GM23248 (cell line): Measurements from ENCODE around the gene GALM. TPM values are rescaled to one million over a fixed set of nuclear protein-coding genes. Genes with fewer than 3 reads are reported as not detected.
A peak's percentile ranks its signal among the peaks of the same experiment; 100 is the strongest.

ENCODE experiments used
- DNase-seq: peaks from one replicate; pipeline ENCODE4 v3.0.0-alpha.2; 2015
- H2AFZ ChIP-seq: fragments of 200-600 bp; sonication (generic); 2 replicates; pipeline ENCODE4 v1.6.1; 2016; ENCODE audit warnings: antibody characterized with exemption
- H3F3A ChIP-seq: fragments of 200-600 bp; sonication (generic); 2 replicates; pipeline ENCODE4 v1.6.1; 2016; ENCODE audit warnings: mild to moderate bottlenecking, antibody characterized with exemption, mixed run types; ENCODE audit not compliant: insufficient read depth
- H3K27ac ChIP-seq: fragments of 200-600 bp; sonication (generic); 2 replicates; pipeline ENCODE4 v1.5.1; 2016; ENCODE audit warnings: mild to moderate bottlenecking
- H3K27me3 ChIP-seq: fragments of 200-600 bp; sonication (generic); replicated peaks from 2 replicates; pipeline ENCODE4 v1.6.1; 2016; ENCODE audit warnings: mild to moderate bottlenecking; ENCODE audit not compliant: insufficient read depth
- H3K36me3 ChIP-seq: fragments of 200-600 bp; sonication (generic); 2 replicates; pipeline ENCODE4 v1.6.1; 2016; ENCODE audit warnings: low read depth, mild to moderate bottlenecking
- H3K4me1 ChIP-seq: fragments of 200-600 bp; sonication (generic); 2 replicates; pipeline ENCODE4 v1.6.1; 2016; ENCODE audit warnings: mild to moderate bottlenecking; ENCODE audit not compliant: insufficient read depth
- H3K4me2 ChIP-seq: fragments of 200-600 bp; sonication (generic); one replicate; pipeline ENCODE4 v1.6.1; 2016; ENCODE audit warnings: mild to moderate bottlenecking; ENCODE audit not compliant: unreplicated experiment
- H3K4me3 ChIP-seq: fragments of 200-600 bp; sonication (generic); 2 replicates; pipeline ENCODE4 v1.5.1; 2016; ENCODE audit warnings: mild to moderate bottlenecking
- H3K79me2 ChIP-seq: fragments of 200-600 bp; sonication (generic); 2 replicates; pipeline ENCODE4 v1.6.1; 2016; ENCODE audit warnings: mild to moderate bottlenecking; ENCODE audit not compliant: insufficient read depth
- H3K9ac ChIP-seq: fragments of 200-600 bp; sonication (generic); 2 replicates; pipeline ENCODE4 v1.6.1; 2016; ENCODE audit warnings: mild to moderate bottlenecking
- H3K9me2 ChIP-seq: fragments of 200-600 bp; sonication (generic); 2 replicates; pipeline ENCODE4 v1.6.1; 2016; ENCODE audit warnings: mixed run types, mild to moderate bottlenecking, moderate library complexity; ENCODE audit not compliant: insufficient read depth
- H3K9me3 ChIP-seq: fragments of 200-600 bp; sonication (generic); one replicate; pipeline ENCODE4 v1.6.1; 2017; ENCODE audit warnings: low read depth
- H4K20me1 ChIP-seq: fragments of 200-600 bp; sonication (generic); 2 replicates; pipeline ENCODE4 v1.6.0; 2016; ENCODE audit not compliant: insufficient read depth
- EZH2 ChIP-seq: fragments of 200-600 bp; sonication (generic); IDR thresholded peaks from 2 replicates; pipeline ENCODE4 v1.6.1; 2018; ENCODE audit warnings: antibody characterized with exemption, mild to moderate bottlenecking; ENCODE audit not compliant: insufficient read depth, poor library complexity, severe bottlenecking
- EZH2phosphoT487 ChIP-seq: fragments of 200-600 bp; sonication (generic); IDR thresholded peaks from 2 replicates; pipeline ENCODE4 v1.6.1; 2018; ENCODE audit warnings: antibody characterized with exemption, moderate library complexity, mild to moderate bottlenecking, low read depth; ENCODE audit not compliant: insufficient read depth
- WGBS, 2 experiments: methylation state at CpG; one replicate each; pipeline ENCODE4 v1.1.6; 2015 to 2017; ENCODE audit warnings: low lambda C conversion rate in 2 of 2, low coverage in 1 of 2; ENCODE audit errors: missing lambda C conversion rate in 2 of 2; 5-methylcytosine and 5-hydroxymethylcytosine counted together
- in situ Hi-C: fragments of 300-500 bp; cut with MboI; formaldehyde crosslinking; loops from 2 replicates; pipeline ENCODE4 v1.15.0; 2020
- polyA plus RNA-seq: library from polyadenylated mRNA; unstranded; fragments of >200 nt; fragmentation: Nextera tagmentation; extraction: Ambion mirVana; gene quantifications from 2 replicates; pipeline ENCODE4 v1.2.1, GENCODE V29; 2016
- total RNA-seq: library from RNA; depleted of rRNA; stranded (reverse); fragments of >200 nt; shearing (Covaris generic); gene quantifications from 2 replicates; pipeline ENCODE4 v1.2.3, GENCODE V29; 2014

GALM gene
- total and polyA plus RNA-seq, 2 experiments from 2014 or later = 7.6 to 10.8 TPM

- in situ Hi-C loops = no loop called here
- Histone ChIP-seq H3K36me3 (no peaks in the 10 kb centered on the region), H3F3A (peaks cover 8% of the 10 kb centered on the region; the same call in 1 of the 2 replicates), H2AFZ (no peak overlapping the region), H3K4me1 (peaks cover 10% of the 10 kb centered on the region; the same call in 1 of the 2 replicates), H3K27ac (no peak overlapping the region), H3K79me2 (no peaks in the 10 kb centered on the region), H3K27me3 (no peaks in the 10 kb centered on the region), H3K9ac (no peak overlapping the region), H3K4me2 (no peak overlapping the region), H3K9me2 (no peaks in the 10 kb centered on the region), H4K20me1 (no peaks in the 10 kb centered on the region), H3K4me3 (no peak overlapping the region), H3K9me3 (no peaks in the 10 kb centered on the region)
- 68 to 70% methylated on average over 3 of the region's 3 CpGs for WGBS, 2 experiments
- TF ChIP-seq EZH2 (no peak), EZH2phosphoT487 (no peak)
- DNase-seq = peak; percentile 19
These were observed 4.6 kb upstream of the GALM start for GRCh38 chr2:38661306-38661705.

DNA sequence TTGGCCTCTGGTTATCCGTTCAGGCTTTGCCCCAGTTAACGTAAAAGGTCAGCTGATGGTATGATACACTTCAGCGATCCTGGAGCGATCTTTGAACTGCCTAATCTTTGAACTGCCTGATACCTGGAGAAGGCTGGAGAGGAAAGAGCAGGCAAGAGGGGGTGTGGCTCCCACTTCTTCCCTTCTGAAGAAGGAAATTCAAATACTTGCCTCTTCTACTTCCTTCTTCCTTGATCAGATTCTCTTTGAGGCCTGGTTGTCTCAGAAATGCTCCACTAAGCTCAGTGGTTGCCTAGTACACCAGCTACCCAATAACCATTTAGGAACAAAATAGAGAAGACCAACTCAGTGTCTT, 619 bp downstream of the GALM start:
- Histone ChIP-seq H3K9me2 (no peaks in the 10 kb centered on the region), H3K36me3 (no peaks in the 10 kb centered on the region), H2AFZ (peak overlapping the region; percentile 94), H4K20me1 (no peaks in the 10 kb centered on the region), H3K4me3 (peak overlapping the region; percentile 77), H3K27me3 (no peaks in the 10 kb centered on the region), H3F3A (peaks cover 15% of the 10 kb centered on the region; the same call in 1 of the 2 replicates), H3K27ac (peak overlapping the region; percentile 67), H3K9me3 (no peaks in the 10 kb centered on the region), H3K4me1 (peaks cover 24% of the 10 kb centered on the region), H3K9ac (peak overlapping the region; percentile 57), H3K4me2 (peak overlapping the region; percentile 68), H3K79me2 (no peaks in the 10 kb centered on the region)
- DNase-seq = peak; percentile 39
- 22 to 25% methylated on average over 4 of the region's 4 CpGs for WGBS, 2 experiments
- no peak for TF ChIP-seq EZH2
- TF ChIP-seq EZH2phosphoT487 = no peak
- in situ Hi-C loops = no loop called here

DNA sequence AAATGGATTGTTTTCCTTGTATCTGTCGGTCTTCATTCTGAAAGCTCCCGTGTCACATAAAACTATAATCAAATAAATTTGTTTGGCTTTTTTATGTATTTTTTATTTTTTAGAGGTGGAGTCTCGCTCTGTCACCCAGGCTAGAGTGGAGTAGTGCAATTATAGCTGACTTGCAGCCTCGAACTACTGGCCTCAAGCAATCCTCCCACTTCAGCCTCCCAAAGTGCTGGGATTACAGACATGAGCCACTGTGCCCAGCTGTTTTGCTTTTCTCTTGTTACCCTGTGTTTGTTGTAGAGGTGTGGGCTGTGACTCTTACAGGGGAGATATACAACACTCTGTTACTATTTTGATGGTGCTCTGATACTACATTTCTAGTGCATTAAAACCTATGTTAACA, 2.2 kb downstream of the GALM start:
- peak overlapping the region; percentile 68 for H3K4me2 ChIP-seq
- no peaks in the 10 kb centered on the region for H3K9me2 ChIP-seq
- no peak overlapping the region for H3K27ac ChIP-seq
- no peaks in the 10 kb centered on the region for H3K79me2 ChIP-seq
- H3K4me3 ChIP-seq = no peak overlapping the region
- TF ChIP-seq EZH2phosphoT487 (no peak), EZH2 (no peak)
- no peak overlapping the region for H3K9ac ChIP-seq
- H4K20me1 ChIP-seq = no peaks in the 10 kb centered on the region
- H3F3A ChIP-seq = peaks cover 15% of the 10 kb centered on the region; the same call in 1 of the 2 replicates
- H2AFZ ChIP-seq = no peak overlapping the region
- no peaks in the 10 kb centered on the region for H3K36me3 ChIP-seq
- H3K9me3 ChIP-seq = no peaks in the 10 kb centered on the region
- H3K4me1 ChIP-seq = peaks cover 24% of the 10 kb centered on the region
- no peak for DNase-seq
- in situ Hi-C loops = no loop called here
- WGBS, 2 experiments = 90 to 95% methylated on average over 4 of the region's 4 CpGs
- no peaks in the 10 kb centered on the region for H3K27me3 ChIP-seq

DNA sequence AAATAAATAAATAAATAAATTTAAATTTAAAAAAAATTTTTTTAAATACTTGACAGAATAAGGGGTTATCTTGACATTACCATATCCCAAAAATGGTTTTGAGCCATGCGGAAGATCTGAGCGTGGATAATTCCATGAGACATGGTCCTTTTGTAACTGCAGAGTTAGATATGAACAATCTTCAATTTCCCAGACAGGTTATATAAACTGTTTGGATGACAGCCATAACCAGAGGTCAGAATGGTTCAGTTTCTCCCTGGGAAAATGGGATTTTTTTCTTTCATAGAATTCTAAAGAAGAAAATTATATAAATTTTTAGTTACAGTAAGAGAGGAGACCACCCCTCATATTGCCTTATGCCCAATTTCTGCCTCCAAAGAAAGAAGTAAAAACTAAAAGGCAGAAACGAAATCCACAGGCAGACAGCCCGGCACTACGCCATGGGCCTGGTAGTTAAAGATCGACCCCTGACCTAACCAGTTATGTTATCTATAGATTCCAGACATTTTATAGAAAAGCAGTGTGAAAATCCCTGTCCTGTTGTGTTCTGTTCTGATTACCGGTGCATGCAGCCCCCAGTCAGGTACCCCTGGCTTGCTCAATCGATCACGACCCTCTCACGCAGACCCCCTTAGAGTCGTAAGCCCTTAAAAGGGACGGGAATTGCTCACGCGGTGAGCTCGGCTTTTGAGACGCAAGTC, 3.0 kb downstream of the GALM start:
- H3K36me3 ChIP-seq = no peaks in the 10 kb centered on the region
- in situ Hi-C loops = no loop called here
- no peaks in the 10 kb centered on the region for H4K20me1 ChIP-seq
- no peaks in the 10 kb centered on the region for H3K9me3 ChIP-seq
- no peak overlapping the region for H3K27ac ChIP-seq
- TF ChIP-seq EZH2phosphoT487 = no peak
- no peak for TF ChIP-seq EZH2
- H3K9me2 ChIP-seq = no peaks in the 10 kb centered on the region
- no peak overlapping the region for H3K4me2 ChIP-seq
- H2AFZ ChIP-seq = no peak overlapping the region
- WGBS, 2 experiments = 93 to 94% methylated on average over 16 of the region's 16 CpGs
- H3F3A ChIP-seq = peaks cover 15% of the 10 kb centered on the region; the same call in 1 of the 2 replicates
- no peak overlapping the region for H3K4me3 ChIP-seq
- no peaks in the 10 kb centered on the region for H3K27me3 ChIP-seq
- no peak for DNase-seq
- H3K4me1 ChIP-seq = peaks cover 21% of the 10 kb centered on the region
- H3K79me2 ChIP-seq = no peaks in the 10 kb centered on the region
- H3K9ac ChIP-seq = no peak overlapping the region
